Cardiac muscle cell (in vitro differentiated cells and primary cell): ENCODE measurements around the gene TM9SF1. TPM values are rescaled to one million over a fixed set of nuclear protein-coding genes. Genes with fewer than 3 reads are reported as not detected.

Experiments used
- DNase-seq, 2 donors: peaks; one replicate each; pipeline versions ENCODE4 v3.0.0 to v3.0.0-alpha.2; 2010 to 2017; ENCODE audit warnings: low read depth in 1 of 2, low spot score in 1 of 2
- H3K27ac ChIP-seq: fragments of 200-600 bp; sonication (generic); 2 replicates; pipeline ENCODE4 v1.5.1; 2016
- H3K27me3 ChIP-seq: fragments of 200-600 bp; sonication (generic); 2 replicates; pipeline ENCODE4 v1.6.0; 2016; ENCODE audit warnings: control low read depth
- H3K36me3 ChIP-seq: fragments of 200-600 bp; sonication (generic); 2 replicates; pipeline ENCODE4 v1.5.1; 2016; ENCODE audit warnings: control low read depth
- H3K4me1 ChIP-seq: fragments of 200-600 bp; sonication (generic); 2 replicates; pipeline ENCODE4 v1.8.1; 2017; ENCODE audit warnings: low read depth, mild to moderate bottlenecking, mixed run types
- H3K4me3 ChIP-seq: fragments of 200-600 bp; sonication (generic); 2 replicates; pipeline ENCODE4 v1.5.1; 2016; ENCODE audit warnings: mild to moderate bottlenecking
- H3K9me3 ChIP-seq: fragments of 200-600 bp; sonication (generic); 2 replicates; pipeline ENCODE4 v1.5.1; 2017; ENCODE audit warnings: low read depth, mild to moderate bottlenecking, control low read depth
- polyA plus RNA-seq: library from polyadenylated mRNA; unstranded; fragments of >200 nt; fragmentation: Nextera tagmentation; extraction: Ambion mirVana; gene quantifications from 2 replicates; pipeline ENCODE4 v1.2.1, GENCODE V29; 2016
- total RNA-seq: library from RNA; depleted of rRNA; stranded (reverse); fragments of >200 nt; gene quantifications from 2 replicates; pipeline ENCODE4 v1.2.3, GENCODE V29; 2016
- TF ChIP-seq, protein P1 (sequence below): IDR thresholded peaks from 2 replicates; pipeline ENCODE4 v1.5.1; 2012; ENCODE audit warnings: low read depth, mild to moderate bottlenecking, low read length

The TM9SF1 gene, protein sequence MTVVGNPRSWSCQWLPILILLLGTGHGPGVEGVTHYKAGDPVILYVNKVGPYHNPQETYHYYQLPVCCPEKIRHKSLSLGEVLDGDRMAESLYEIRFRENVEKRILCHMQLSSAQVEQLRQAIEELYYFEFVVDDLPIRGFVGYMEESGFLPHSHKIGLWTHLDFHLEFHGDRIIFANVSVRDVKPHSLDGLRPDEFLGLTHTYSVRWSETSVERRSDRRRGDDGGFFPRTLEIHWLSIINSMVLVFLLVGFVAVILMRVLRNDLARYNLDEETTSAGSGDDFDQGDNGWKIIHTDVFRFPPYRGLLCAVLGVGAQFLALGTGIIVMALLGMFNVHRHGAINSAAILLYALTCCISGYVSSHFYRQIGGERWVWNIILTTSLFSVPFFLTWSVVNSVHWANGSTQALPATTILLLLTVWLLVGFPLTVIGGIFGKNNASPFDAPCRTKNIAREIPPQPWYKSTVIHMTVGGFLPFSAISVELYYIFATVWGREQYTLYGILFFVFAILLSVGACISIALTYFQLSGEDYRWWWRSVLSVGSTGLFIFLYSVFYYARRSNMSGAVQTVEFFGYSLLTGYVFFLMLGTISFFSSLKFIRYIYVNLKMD
- total RNA-seq (40.2 and 50.3 TPM in 2 replicates), polyA plus RNA-seq (55.2 and 65.3 TPM in 2 replicates)

DNA sequence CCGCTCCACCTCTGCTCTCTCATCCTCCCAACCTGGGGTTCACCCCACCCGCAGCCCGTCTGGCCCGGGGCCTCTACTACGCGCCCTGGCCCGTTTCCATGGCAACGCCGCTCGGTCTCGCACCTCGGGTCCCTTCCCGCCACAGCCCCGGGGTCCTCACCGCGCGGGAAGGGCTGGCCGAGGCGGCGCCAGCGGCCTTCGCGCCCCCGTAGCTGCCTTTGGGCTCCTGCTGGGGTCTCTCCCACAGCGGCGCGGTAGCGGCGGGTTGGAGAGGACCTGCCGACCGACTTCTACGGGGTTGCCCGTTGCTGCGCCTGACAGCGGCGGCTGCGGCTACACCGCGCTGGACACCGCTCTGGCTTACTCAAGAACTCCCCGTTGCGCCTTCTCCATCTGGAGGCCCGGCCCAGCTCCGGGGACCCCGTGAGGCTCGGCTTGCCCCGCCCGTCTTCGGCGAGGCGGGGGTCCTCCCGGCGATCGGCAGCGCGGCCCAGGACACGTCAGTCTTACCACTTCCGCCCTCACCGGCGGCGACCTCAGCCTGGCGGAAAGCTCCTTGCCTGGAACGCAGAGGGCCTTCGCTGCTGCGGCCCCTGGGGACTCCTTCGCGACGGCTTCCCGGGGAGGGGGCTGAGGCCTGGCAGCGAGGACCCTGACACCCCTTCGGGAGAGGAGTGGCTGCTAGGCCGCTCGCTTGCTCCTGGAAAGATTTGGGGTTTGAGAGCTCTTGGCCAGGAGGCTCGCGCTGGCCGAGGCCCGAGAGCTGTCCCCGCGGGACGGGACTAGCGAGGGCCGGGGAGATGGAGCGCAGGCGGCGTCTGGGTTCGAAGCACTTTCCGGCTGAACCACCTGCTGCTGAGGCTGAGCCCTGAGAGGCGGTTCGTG, at the start of gene TM9SF1:
TSS of gene TM9SF1 (minus strand) at position 256 of the 885 bp plus-strand sequence. CDS start 422 bp downstream, outside the sequence.
- H3K27me3 ChIP-seq, result no peaks in the 10 kb centered on the region
- H3K9me3 ChIP-seq, result no peaks in the 10 kb centered on the region
- peak; percentile 90 to 92 for DNase-seq
- peak within 1 kb of the TSS; percentile 98 for H3K27ac ChIP-seq
- TF ChIP-seq, protein P1, sequence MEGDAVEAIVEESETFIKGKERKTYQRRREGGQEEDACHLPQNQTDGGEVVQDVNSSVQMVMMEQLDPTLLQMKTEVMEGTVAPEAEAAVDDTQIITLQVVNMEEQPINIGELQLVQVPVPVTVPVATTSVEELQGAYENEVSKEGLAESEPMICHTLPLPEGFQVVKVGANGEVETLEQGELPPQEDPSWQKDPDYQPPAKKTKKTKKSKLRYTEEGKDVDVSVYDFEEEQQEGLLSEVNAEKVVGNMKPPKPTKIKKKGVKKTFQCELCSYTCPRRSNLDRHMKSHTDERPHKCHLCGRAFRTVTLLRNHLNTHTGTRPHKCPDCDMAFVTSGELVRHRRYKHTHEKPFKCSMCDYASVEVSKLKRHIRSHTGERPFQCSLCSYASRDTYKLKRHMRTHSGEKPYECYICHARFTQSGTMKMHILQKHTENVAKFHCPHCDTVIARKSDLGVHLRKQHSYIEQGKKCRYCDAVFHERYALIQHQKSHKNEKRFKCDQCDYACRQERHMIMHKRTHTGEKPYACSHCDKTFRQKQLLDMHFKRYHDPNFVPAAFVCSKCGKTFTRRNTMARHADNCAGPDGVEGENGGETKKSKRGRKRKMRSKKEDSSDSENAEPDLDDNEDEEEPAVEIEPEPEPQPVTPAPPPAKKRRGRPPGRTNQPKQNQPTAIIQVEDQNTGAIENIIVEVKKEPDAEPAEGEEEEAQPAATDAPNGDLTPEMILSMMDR, result no peak
- H3K4me3 ChIP-seq, result peak within 1 kb of the TSS; percentile 67
- H3K4me1 ChIP-seq, result peaks cover 4% of the 10 kb centered on the region
- H3K36me3 ChIP-seq, result peaks cover 9% of the 10 kb centered on the region

DNA sequence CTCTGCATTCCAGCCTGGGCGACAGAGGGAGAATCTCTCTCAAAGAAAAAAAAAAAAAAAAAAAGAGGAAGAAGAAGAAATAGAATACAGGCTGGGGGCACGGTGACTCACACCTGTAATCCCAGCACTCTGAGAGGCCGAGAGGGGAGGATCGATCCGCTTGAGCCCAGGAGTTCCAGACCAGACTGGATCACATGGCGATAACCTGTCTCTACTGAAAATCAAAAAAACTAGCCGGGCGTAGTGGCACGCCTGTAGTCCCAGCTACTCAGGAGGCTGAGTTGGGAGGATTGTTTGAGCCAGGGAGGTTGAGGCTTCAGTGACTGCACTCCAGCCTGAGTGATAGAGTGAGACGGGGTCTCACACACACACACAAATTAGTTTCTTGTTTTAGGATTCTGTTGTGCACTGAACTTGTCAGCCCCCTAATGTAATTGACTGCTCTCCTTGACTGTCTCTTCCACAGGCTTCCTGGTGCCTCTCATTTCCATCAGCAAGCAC, 48.1 kb upstream of the TM9SF1 start:
- no peaks in the 10 kb centered on the region for H3K9me3 ChIP-seq
- TF ChIP-seq, protein P1, result no peak
- DNase-seq, result no peak
- H3K27ac ChIP-seq, result peak overlapping the region; percentile 98
- peak overlapping the region; percentile 58 for H3K4me3 ChIP-seq
- H3K36me3 ChIP-seq, result peaks cover 7% of the 10 kb centered on the region
- no peaks in the 10 kb centered on the region for H3K27me3 ChIP-seq
- H3K4me1 ChIP-seq, result no peaks in the 10 kb centered on the region

DNA sequence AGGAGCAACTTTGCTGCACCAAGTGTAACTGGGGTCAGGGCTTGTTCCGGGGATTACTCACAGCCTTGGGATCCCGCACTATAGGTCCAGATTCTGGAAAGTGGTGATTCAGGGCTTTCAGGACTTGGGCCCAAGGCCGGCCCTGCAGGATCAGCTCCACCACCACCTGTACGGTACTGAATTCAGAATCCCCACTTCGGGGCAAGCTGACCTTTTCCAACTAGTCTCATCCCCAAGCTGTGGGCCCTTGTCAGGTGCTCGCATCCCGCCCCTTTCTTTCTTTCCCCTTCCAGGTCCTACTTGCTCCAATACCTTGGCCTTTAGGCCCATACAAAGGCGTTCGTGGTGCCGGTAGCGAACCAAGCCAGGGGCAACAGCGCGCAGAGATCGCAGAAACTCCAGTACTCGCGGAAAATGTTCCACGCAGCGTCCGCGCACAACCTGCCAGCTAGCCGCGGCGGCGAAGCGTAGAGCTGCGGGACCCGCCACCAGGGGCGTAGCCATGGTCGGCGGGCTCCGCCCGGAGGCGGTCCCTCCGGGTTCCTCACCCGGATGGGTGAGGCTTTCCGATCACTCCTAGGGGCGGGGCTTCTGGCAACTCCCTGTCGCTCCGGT, 46.7 kb upstream of the TM9SF1 start:
- peak; percentile 94 for DNase-seq
- Histone ChIP-seq H3K36me3 (peaks cover 9% of the 10 kb centered on the region), H3K27ac (peak overlapping the region; percentile 98), H3K27me3 (no peaks in the 10 kb centered on the region), H3K9me3 (no peaks in the 10 kb centered on the region), H3K4me1 (no peaks in the 10 kb centered on the region), H3K4me3 (peak overlapping the region; percentile 58)
- TF ChIP-seq, protein P1, result peak; percentile 42

DNA sequence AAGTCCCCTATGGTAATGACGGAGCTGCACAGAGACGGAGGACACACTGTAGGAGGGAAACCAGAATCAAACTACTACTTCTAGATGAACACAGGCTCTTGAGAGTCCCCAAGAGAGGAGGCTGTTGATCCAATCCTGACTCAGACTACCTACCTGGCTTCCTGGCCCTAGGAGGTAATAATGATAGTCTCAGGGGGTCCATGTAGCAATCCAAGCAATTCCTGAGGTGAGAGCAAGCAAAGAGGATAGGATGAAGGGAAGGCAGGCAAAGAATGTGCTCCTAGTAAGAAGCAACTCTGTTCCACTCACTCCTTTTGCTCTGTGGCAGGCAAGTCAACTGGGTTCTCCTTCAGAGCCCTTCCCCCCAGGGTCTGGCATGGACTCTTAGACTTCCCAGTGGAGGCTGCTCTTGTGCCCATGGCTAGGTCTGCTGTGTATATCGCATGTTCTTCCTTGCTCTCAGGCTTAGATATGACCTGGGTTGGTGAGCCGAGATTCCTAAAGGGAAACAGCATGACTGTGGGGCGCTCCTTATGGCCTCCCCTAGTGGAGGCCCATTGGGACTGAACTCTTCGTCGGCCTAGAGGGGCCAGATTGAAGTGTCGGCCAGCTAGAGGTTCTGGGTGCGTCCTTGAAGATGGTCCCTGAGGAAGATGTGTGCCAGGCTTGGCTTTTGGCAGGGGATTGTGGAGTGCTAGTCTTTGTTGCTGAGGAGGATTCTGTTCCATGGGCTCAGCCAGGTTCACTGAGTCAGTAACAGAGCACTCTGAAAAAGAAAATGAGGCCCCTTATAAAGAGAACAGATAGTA, 45.1 kb upstream of the TM9SF1 start:
- no peak for DNase-seq
- Histone ChIP-seq H3K4me1 (no peaks in the 10 kb centered on the region), H3K27me3 (no peaks in the 10 kb centered on the region), H3K9me3 (no peaks in the 10 kb centered on the region), H3K36me3 (peaks cover 23% of the 10 kb centered on the region), H3K27ac (no peak overlapping the region), H3K4me3 (no peak overlapping the region)
- TF ChIP-seq, protein P1, result no peak
